GM18505 (cell line): ENCODE results near the gene RIMS1.
"Not testable (repeated sequence)": the region's sequence is repeated elsewhere in the genome, so short reads cannot be mapped to it uniquely, and the experiment has no call there.

Experiments used
- ATAC-seq: cut with Tn5 transposase; IDR thresholded peaks from one replicate; pipeline ENCODE4 v1.9.1; 2021; ENCODE audit not compliant: unreplicated experiment
- POLR2A ChIP-seq: IDR thresholded peaks from 4 replicates; pipeline ENCODE4 v1.6.1; 2011; ENCODE audit warnings: borderline replicate concordance; ENCODE audit not compliant: insufficient read depth, insufficient read length; ENCODE audit errors: extremely low read depth

Gene RIMS1

DNA sequence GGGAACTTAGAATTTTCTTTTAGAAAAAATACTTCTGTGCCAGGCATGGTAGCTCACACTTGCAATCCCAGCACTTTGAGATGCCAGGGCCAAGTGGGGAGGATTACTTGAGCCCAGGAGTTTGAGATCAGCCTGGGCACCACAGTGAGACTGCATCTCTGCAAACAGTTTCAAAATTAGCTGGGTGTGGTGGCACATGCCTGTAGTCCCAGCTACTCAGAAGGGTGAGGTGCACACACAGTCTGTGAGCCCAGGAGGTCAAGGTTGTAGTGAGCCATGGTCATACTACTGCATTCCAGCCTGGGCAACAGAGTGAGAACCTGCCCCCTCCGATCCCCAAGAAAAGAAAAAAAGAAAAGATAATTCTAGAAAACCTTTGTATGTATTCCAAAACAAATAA lies 389.5 kb downstream of the RIMS1 start:
- no peak for ATAC-seq
- no peak for TF ChIP-seq POLR2A

DNA sequence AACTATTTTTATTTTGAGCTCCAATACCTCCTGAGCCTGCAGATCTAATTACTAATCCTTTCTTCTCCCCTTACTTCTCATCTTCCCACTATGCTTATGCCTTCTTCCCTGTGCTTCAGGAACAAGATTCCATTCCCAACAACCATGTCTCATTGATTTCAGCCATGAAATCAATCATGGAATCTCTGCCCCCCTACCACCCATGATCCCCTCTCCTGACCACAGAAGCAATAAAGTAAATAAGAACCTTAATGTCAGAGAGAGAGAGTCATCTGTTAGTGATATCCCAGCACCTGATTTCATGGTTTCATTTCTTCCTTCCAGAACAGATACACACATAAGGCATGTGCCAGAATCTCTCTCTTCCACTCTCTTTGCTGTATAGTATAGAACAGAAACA lies 395.9 kb downstream of the RIMS1 start:
- no peak for TF ChIP-seq POLR2A
- no peak for ATAC-seq

DNA sequence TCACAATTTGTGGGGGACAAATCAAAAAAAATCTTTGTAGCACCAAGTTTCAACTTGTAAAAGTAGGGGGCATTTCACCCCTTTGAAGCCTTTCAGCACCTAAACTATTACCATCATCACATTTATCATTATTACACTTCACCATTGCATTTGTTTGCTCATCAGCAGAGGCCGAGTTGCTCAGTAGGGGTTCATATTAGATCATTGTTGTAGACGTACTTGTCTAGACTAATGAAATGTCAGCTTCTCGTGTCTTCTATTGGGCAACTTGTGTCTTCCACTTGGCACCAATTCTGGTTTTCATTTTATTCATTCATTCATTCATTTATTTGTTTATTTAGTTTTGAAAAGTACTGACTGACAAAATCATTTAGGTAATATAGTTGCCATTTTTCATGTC lies 397.2 kb downstream of the RIMS1 start:
- no peak for ATAC-seq
- no peak for TF ChIP-seq POLR2A

DNA sequence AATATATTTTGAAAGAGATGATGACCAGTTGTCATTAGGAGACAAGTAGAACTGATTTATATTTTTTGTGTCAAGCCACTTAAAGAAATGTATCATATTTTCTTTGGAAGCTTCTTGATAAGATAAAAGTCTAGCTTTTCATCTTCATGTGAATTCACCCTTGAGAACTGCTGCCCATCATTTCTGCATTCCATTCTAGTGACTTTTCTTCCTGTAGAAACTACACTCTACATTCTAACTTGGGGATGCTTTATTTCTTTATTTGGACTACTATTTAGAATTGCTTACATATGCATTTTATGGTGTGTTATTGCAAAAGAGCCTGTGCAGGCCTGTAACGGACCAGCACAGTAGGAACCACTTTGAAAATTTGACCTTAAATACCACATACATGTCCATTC lies 400.6 kb downstream of the RIMS1 start:
- TF ChIP-seq POLR2A, result no peak
- no peak for ATAC-seq

DNA sequence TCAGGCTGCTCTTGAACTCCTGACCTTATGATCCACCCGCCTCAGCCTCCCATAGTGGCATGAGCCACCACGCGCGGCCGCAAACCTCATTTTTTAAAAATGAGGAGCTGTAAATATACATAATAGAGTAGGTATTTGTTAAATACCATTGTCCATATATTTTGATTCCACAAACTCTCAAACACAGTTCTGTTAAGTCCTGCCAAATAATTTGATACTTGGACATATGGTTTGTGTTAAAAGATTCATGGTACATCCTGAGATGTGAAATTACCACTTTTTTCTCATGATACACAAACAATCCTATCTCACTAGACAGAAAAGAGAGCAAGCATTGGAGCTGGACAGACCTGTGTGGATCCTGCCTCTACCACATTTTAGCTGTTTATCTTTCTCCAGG lies 401.5 kb downstream of the RIMS1 start:
- no peak for ATAC-seq
- no peak for TF ChIP-seq POLR2A

DNA sequence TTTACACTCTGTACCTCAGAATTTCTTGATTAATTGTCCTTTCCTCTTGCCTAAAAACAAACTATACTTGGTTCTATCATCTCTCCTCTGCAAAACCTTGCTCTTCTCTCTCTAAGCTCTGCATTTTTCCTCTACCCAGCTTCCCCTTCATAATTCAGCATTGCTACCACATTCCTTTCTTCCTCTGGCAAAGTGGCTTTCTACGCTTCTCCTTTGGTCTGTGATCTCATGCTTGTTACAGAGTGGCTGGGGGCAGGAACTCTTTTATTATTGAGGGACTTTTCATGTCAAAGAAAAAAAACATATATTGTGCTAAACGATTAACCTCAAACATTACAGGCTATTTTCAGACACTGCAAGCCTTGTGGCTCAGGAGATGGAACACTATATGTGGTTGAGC lies 402.2 kb downstream of the RIMS1 start:
- no peak for TF ChIP-seq POLR2A
- ATAC-seq, result no peak

DNA sequence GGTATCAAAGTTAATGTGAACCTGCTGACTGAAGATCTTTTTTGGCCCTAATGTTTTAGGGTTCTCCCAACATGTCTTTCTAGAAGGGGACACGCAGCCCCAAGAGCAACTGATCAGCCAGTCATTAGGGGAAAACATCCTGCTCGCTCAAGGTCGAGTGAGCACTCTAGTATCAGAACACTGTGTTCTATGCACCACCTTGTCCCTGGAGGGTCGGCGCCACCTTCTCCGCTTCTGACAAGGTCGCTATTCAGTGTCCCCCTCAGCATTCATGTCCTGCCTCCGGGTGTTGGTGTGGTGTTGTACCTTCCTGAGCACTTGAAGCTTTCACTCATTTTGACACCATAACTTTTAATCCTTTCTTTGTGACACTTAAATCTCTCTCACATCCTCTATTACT lies 404.3 kb downstream of the RIMS1 start:
- ATAC-seq, result no peak
- no peak for TF ChIP-seq POLR2A

DNA sequence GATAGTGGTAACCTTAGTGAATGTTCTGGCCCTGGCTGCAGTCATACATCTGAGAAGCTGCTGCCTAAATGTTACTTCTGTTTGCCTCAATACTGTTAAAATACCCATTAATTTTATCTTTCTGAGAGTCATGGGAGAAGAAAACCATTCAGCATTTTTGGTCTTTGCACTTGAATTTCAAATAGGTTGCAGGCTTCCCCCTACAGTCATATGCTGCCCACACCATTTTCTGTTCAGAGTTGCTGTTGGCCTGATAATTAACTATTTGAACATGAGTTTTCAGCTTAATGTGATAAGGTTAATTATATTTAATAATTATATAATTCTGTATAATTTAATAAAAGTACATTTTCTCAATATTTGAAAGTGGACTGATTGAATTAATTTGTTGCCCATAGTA lies 410.0 kb downstream of the RIMS1 start:
- no peak for ATAC-seq
- no peak for TF ChIP-seq POLR2A

DNA sequence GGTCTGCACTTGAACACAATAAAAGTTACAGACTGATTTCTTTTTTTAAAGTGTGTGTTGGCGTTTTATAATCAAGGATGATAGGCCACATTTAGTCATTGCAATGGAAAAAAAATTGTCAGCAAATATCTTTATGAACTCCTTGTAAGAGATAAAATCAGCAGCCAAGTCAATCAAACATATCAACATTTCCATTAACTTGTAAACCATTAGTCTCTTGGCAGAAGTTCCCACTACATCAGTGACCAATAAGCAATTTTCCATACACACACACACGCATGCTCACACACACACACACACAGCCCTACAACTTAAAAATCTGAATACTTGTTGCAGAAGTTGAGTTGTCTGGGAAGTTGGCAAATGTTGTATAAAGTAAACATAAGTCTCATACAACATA lies 419.6 kb downstream of the RIMS1 start:
- no peak for ATAC-seq
- TF ChIP-seq POLR2A, result no peak

DNA sequence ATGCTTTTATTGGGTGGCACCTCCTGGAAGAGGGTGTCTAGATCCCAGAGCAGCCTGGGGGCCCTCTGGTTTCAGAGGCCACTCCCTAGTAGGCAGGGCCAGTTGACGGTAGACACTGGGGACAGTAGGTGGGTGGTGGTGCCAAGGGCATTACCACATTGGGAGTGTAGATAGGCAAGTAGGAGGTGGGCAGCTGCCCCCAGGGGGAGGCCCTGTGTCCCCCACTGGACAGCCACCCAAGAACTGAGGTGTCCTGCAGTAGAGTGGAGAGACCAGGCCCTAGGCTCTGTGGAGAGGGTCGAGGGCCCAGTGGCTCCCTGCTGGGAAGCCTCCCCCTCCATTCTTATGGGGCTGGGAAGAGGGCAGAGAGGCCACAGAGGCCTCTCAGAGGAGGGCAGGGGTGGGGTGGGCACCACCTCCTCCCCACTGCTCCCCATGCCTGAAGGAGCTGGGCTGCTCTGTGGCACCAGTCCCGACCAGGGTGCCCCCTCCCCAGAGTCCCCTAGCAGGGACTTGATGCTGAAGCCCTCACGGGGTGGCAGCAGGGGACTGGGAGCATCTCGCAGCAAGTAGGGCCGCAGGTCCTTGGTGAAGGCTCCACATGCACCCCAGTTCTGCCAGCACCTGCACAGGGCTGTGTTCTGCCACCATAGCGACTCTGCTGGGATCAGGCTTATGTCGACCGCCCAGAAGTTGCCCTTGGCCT lies 430.5 kb downstream of the RIMS1 start:
- TF ChIP-seq POLR2A, result no peak
- no peak for ATAC-seq

DNA sequence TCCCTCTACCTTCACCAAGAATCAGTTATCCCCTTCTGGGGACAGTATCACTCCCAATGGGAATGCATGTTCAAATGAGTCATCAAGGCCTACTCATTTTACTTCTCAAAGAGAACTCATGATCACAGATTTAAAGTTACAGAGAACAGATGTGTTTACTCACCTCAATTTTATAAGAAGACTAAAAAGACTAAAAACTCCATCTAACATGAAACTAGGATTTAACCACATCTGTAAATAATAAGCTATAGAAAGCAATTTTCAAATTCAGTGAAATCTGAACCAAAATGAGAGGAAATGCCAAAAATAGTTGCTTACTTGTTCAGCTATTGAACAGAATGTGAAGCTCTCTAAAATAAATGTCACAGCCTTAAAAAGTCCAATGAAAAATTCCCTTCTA lies 435.4 kb downstream of the RIMS1 start:
- ATAC-seq, result no peak
- TF ChIP-seq POLR2A, result no peak

DNA sequence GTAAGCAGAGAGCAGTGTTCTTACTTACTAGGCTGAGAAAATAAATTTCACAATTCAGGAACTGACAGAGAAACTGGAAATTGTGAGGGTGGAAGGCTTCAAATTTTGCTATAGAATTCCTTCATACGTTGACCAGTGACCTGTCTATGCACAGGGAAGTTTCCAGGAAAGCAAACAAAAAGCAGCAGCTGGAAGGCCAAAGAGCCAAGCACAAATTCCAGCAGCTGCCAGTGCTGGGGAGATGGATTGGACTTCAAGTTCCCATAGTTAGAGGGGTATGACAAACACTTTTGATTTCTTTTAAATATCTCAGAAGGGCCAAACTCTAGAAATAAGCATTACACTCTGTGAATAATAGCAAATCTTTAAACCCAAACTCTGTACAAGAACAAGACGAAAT lies 436.4 kb downstream of the RIMS1 start:
- no peak for TF ChIP-seq POLR2A

DNA sequence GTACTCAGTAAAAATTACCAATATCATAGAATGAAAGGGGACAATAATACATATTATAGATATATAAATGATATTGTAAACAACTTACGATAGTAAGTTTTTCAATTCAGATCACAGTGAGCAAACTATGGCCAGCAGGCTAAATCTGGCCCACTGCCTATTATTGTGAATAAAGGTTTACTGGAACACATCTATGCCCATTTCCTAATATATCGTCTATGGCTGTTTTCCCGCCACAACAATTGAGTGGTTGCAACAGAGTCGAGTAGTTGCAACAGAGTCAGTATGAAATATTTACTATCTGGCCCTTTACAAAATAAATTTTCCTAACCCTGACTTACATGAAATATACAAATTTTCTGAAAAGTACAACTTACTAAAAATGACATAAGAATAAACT lies 438.2 kb downstream of the RIMS1 start:
- no peak for ATAC-seq
- no peak for TF ChIP-seq POLR2A

More for the DNA sequence above, 436.4 kb downstream of the RIMS1 start:
- ATAC-seq, result no peak

DNA sequence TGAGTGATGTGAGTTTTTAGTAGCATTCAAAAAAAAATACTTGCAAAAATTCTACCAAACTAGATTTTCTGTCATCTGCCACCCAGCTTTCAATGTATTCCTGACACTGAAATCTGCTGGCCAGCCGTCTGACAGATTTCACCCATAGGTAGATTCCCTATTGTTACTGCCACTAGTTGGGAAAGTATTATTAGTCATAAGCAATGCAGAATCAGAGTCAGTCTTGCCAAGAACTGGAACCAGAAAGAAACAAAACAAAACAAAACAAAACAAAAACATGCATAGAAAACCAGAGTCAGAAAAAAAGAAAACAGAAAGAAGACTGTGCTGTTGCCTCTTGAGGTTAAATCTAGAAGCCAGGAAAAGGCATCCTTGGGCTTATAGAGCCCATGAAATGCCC lies 442.4 kb downstream of the RIMS1 start:
- no peak for TF ChIP-seq POLR2A
- no peak for ATAC-seq

DNA sequence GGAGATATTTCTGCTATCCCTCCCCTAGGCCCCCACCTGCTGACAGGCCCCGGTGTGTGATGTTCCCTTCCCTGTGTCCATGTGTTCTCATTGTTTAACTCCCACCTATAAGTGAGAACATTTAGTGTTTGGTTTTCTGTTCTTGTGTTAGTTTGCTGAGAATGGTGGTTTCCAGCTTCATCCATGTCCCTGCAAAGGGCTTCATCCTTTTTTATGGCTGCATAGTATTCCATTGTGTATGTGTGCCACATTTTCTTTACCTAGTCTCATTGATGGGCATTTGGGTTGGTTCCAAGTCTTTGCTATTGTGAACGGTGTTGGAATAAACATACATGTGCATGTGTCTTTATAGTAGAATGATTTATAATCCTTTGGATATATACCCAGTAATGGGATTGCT lies 448.9 kb downstream of the RIMS1 start:
- ATAC-seq, result not testable (repeated sequence)
